ENCODE data around the gene TMEM171.

- TF ChIP-seq CTCF (IDR thresholded peaks at IDR 0.05; ENCODE audit: insufficient read depth, low read depth, low read length) (no peak), EZH2 (IDR thresholded peaks at IDR 0.05; ENCODE audit: insufficient read depth, low read length) (no peak)
These were observed 60.2 kb downstream of the TMEM171 start for GRCh38 chr5:73180566-73180965.
